Liver (tissue), 9 donors: Measurements from ENCODE around the gene PHF12. TPM values are rescaled to one million over a fixed set of nuclear protein-coding genes. Genes with fewer than 3 reads are reported as not detected.
A peak's percentile ranks its signal among the peaks of the same experiment; 100 is the strongest.

ENCODE experiments used
- DNase-seq: peaks from one replicate; pipeline ENCODE4 v3.0.0-alpha.2; 2017; ENCODE audit warnings: low spot score
- H3K27ac ChIP-seq, 2 donors: one replicate each; pipeline ENCODE4 v1.7.0; 2013; ENCODE audit warnings: inconsistent platforms in 2 of 2, low read length in 2 of 2, control low read depth in 1 of 2, low read depth in 1 of 2, mild to moderate bottlenecking in 1 of 2
- H3K27me3 ChIP-seq, 4 donors: one replicate each; pipeline versions ENCODE4 v1.6.1 to v1.7.0; 2013; ENCODE audit warnings: low read length in 3 of 4, inconsistent platforms in 1 of 4, mild to moderate bottlenecking in 1 of 4, moderate library complexity in 1 of 4; ENCODE audit not compliant: control insufficient read depth in 4 of 4, insufficient read depth in 4 of 4
- H3K36me3 ChIP-seq, 4 donors: one replicate each; pipeline versions ENCODE4 v1.6.1 to v1.7.0; 2013; ENCODE audit warnings: low read length in 3 of 4, mild to moderate bottlenecking in 3 of 4, low read depth in 1 of 4, moderate library complexity in 1 of 4; ENCODE audit not compliant: control insufficient read depth in 4 of 4, insufficient read depth in 3 of 4
- H3K4me1 ChIP-seq, 4 donors: one replicate each; pipeline versions ENCODE4 v1.6.1 to v1.7.0; 2013; ENCODE audit warnings: low read length in 3 of 4, mild to moderate bottlenecking in 3 of 4, moderate library complexity in 1 of 4; ENCODE audit not compliant: control insufficient read depth in 4 of 4, insufficient read depth in 4 of 4
- H3K4me3 ChIP-seq, 3 donors: one replicate each; pipeline versions ENCODE4 v1.6.1 to v1.7.0; 2013; ENCODE audit warnings: low read length in 3 of 3, control low read depth in 1 of 3, low read depth in 1 of 3, mild to moderate bottlenecking in 1 of 3
- H3K9ac ChIP-seq, 2 donors: one replicate each; pipeline ENCODE4 v1.7.0; 2013; ENCODE audit warnings: low read length in 2 of 2, mild to moderate bottlenecking in 2 of 2, moderate library complexity in 2 of 2, control low read depth in 1 of 2, low read depth in 1 of 2
- H3K9me3 ChIP-seq, 4 donors: one replicate each; pipeline versions ENCODE4 v1.6.1 to v1.7.0; 2013; ENCODE audit warnings: low read length in 3 of 4; ENCODE audit not compliant: control insufficient read depth in 4 of 4
- ATF3 ChIP-seq: IDR thresholded peaks from 2 replicates; pipeline ENCODE4 v1.6.1; 2016; ENCODE audit warnings: antibody characterized with exemption
- CTCF ChIP-seq: fragments of 150-350 bp; IDR thresholded peaks from 2 replicates; pipeline ENCODE4 v1.5.1; 2017; ENCODE audit warnings: improper control_type of control experiment, low read depth, low read length; ENCODE audit not compliant: missing input control
- EGR1 ChIP-seq, 2 donors: IDR thresholded peaks; 2 replicates each; pipeline ENCODE4 v1.6.1; 2016 to 2018; ENCODE audit warnings: antibody characterized with exemption in 2 of 2, low read depth in 2 of 2
- FOXA1 ChIP-seq: IDR thresholded peaks from 2 replicates; pipeline ENCODE4 v1.6.1; 2016; ENCODE audit warnings: antibody characterized with exemption
- FOXA2 ChIP-seq: IDR thresholded peaks from 2 replicates; pipeline ENCODE4 v1.6.1; 2016; ENCODE audit warnings: antibody characterized with exemption
- GABPA ChIP-seq, 2 donors: IDR thresholded peaks in 1 of 2; conservative IDR thresholded peaks in 1 of 2; 2 replicates each; pipeline ENCODE4 v1.6.1; 2016; ENCODE audit warnings: antibody characterized with exemption in 2 of 2, mild to moderate bottlenecking in 1 of 2, moderate library complexity in 1 of 2
- HNF4A ChIP-seq, 2 donors: conservative IDR thresholded peaks; 2 replicates each; pipeline ENCODE4 v1.6.1; 2016; ENCODE audit warnings: antibody characterized with exemption in 2 of 2, mild to moderate bottlenecking in 2 of 2
- HNF4G ChIP-seq: IDR thresholded peaks from 2 replicates; pipeline ENCODE4 v1.6.1; 2016; ENCODE audit warnings: antibody characterized with exemption
- JUND ChIP-seq, 2 donors: IDR thresholded peaks; 2 replicates each; pipeline ENCODE4 v1.6.1; 2016; ENCODE audit warnings: antibody characterized with exemption in 2 of 2
- MAX ChIP-seq: IDR thresholded peaks from 2 replicates; pipeline ENCODE4 v1.6.1; 2016; ENCODE audit warnings: antibody characterized with exemption
- NR2F2 ChIP-seq: IDR thresholded peaks from 2 replicates; pipeline ENCODE4 v1.6.1; 2016; ENCODE audit warnings: antibody characterized with exemption
- RAD21 ChIP-seq, 2 donors: IDR thresholded peaks; 2 replicates each; pipeline ENCODE4 v1.6.1; 2016; ENCODE audit warnings: antibody characterized with exemption in 2 of 2, mild to moderate bottlenecking in 2 of 2
- REST ChIP-seq: IDR thresholded peaks from 2 replicates; pipeline ENCODE4 v1.6.1; 2016; ENCODE audit warnings: antibody characterized with exemption, mild to moderate bottlenecking
- RXRA ChIP-seq, 2 donors: IDR thresholded peaks; 2 replicates each; pipeline ENCODE4 v1.6.1; 2017 to 2018; ENCODE audit warnings: antibody characterized with exemption in 2 of 2, mild to moderate bottlenecking in 1 of 2
- SP1 ChIP-seq: IDR thresholded peaks from 2 replicates; pipeline ENCODE4 v1.6.1; 2018; ENCODE audit warnings: antibody characterized with exemption, mild to moderate bottlenecking
- TAF1 ChIP-seq: conservative IDR thresholded peaks from 2 replicates; pipeline ENCODE4 v1.6.1; 2016; ENCODE audit warnings: antibody characterized with exemption, mild to moderate bottlenecking
- YY1 ChIP-seq: IDR thresholded peaks from 2 replicates; pipeline ENCODE4 v1.6.1; 2016; ENCODE audit warnings: antibody characterized with exemption, mild to moderate bottlenecking
- ZBTB33 ChIP-seq: IDR thresholded peaks from 2 replicates; pipeline ENCODE4 v1.6.1; 2016; ENCODE audit warnings: antibody characterized with exemption
- WGBS: extraction: QIAGEN DNeasy Blood & Tissue Kit; methylation state at CpG from one replicate; pipeline ENCODE4 v1.1.7; 2013; 5-methylcytosine and 5-hydroxymethylcytosine counted together
- polyA plus RNA-seq, 2 donors: library from polyadenylated mRNA; stranded (reverse) in 1 of 2; unstranded in 1 of 2; fragments of 200-250 nt in 1 of 2; fragments of >200 nt in 1 of 2; fragmentation: Nextera tagmentation in 1 of 2; extraction: Ambion mirVana in 1 of 2; gene quantifications; one replicate each; pipeline versions ENCODE4 v1.2.1 to v1.2.3, GENCODE V29; 2013 to 2015
- total RNA-seq, 2 donors: library from RNA; depleted of rRNA; stranded (reverse); fragments of >200 nt; gene quantifications; one replicate each; pipeline ENCODE4 v1.2.3, GENCODE V29; 2014
- donor health status: healthy.
- donor health status: healthy.
- donor health status: healthy.
- donor health status: healthy.
- donor health status: healthy.

The PHF12 gene
- total and polyA plus RNA-seq, 4 donors, result 4.3 to 21.3 (median 11.7) TPM

- Histone ChIP-seq H3K4me3 (peak within 1 kb of the TSS; percentile 88 to 90 (median 90)), H3K27me3 (no peaks in the 10 kb centered on the region), H3K27ac (peak within 1 kb of the TSS; percentile 89 to 99), H3K9me3 (no peaks in the 10 kb centered on the region), H3K4me1 (peaks cover 21 to 32% (median 27%) of the 10 kb centered on the region in 4 donors), H3K9ac (peak within 1 kb of the TSS; percentile 53 to 72), H3K36me3 (peaks cover 0 to 5% (median 0%) of the 10 kb centered on the region in 4 donors)
- under 1% methylated on average over 73 of the region's 73 CpGs for WGBS
- DNase-seq, result peak; percentile 72
- TF ChIP-seq NR2F2 (no peak), RXRA (IDR thresholded peaks at IDR 0.05) (peak; percentile 63 to 66), REST (peak; percentile 90), SP1 (peak; percentile 71), FOXA2 (no peak), GABPA (IDR thresholded peaks at IDR 0.05 in 1 of 2, conservative IDR thresholded peaks at IDR 0.05 in 1 of 2) (peak in 1 of 2 donors; percentile 55), HNF4G (no peak), TAF1 (peak; percentile 23), ZBTB33 (peak; percentile 68), JUND (IDR thresholded peaks at IDR 0.05) (peak; percentile 33 to 56), YY1 (peak; percentile 83), FOXA1 (no peak), EGR1 (IDR thresholded peaks at IDR 0.05; ENCODE audit: low read depth in 2 of 2) (peak; percentile 12 to 55), CTCF (peak; percentile 14), RAD21 (IDR thresholded peaks at IDR 0.05) (peak; percentile 42 to 56), HNF4A (conservative IDR thresholded peaks at IDR 0.05) (peak; percentile 52 to 62), ATF3 (peak; percentile 16), MAX (peak; percentile 80)
These were observed 54.2 kb downstream of the PHF12 start, which contains the start of gene FLOT2 for GRCh38 chr17:28896884-28897768. FLOT2 (minus strand) TSS chr17:28897733; CDS start chr17:28897574, 159 bp downstream.
